Erythroblast (primary cell): Measurements from ENCODE around the gene ZNF865.

Source experiments
- GATA1 ChIP-seq: IDR thresholded peaks from 2 replicates; pipeline ENCODE4 v1.6.1; 2011; ENCODE audit warnings: low read depth, mild to moderate bottlenecking, control low read depth, low read length, moderate library complexity
- POLR2A ChIP-seq: IDR thresholded peaks from 2 replicates; pipeline ENCODE4 v1.6.1; 2011; ENCODE audit warnings: mild to moderate bottlenecking, low read length

DNA sequence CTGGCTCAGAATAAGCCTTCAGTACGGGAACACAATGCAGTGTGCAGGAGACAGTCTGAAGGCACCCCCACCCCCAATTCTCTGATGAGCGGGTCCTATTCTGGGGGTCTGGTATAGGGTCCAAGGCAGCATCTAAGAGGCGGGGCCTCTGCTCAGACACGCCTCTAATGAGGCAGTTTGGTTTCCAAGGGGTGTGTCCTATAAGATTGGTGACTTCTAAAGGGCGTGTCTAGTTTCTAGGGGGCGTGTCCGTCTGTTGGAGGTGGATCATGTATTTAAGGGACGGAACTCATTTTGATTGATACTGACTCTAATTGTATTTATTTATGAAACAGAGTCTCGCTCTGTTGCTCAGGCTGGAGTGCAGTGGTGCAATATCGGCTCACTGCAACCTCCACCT, 14.8 kb upstream of the ZNF865 start:
- TF ChIP-seq POLR2A (no peak), GATA1 (no peak)
